HG03103 (cell line): ENCODE data around the gene LDLRAD4.
"Not testable (repeated sequence)": the region's sequence is repeated elsewhere in the genome, so short reads cannot be mapped to it uniquely, and the experiment has no call there.

ENCODE experiments used
- ATAC-seq: cut with Tn5 transposase; IDR thresholded peaks from one replicate; pipeline ENCODE4 v1.9.1; 2021; ENCODE audit warnings: low read depth; ENCODE audit not compliant: unreplicated experiment

LDLRAD4 gene

GRCh38 chr18:13473751-13474150 lies 255.2 kb downstream of the LDLRAD4 start:
- no peak for ATAC-seq

GRCh38 chr18:13474336-13474735 lies 255.8 kb downstream of the LDLRAD4 start:
- ATAC-seq: no peak

- ATAC-seq: no peak
Observed at GRCh38 chr18:13474907-13475545, 256.5 kb downstream of the LDLRAD4 start.

GRCh38 chr18:13476312-13476711 lies 257.8 kb downstream of the LDLRAD4 start:
- not testable (repeated sequence) for ATAC-seq

- no peak for ATAC-seq
Observed at GRCh38 chr18:13477147-13477683, 258.7 kb downstream of the LDLRAD4 start.

GRCh38 chr18:13480571-13481255 lies 262.2 kb downstream of the LDLRAD4 start:
- no peak for ATAC-seq

- ATAC-seq: no peak
Observed at GRCh38 chr18:13481331-13481730, 262.8 kb downstream of the LDLRAD4 start.

GRCh38 chr18:13481820-13482617 lies 263.5 kb downstream of the LDLRAD4 start:
- peak; percentile 87 for ATAC-seq

GRCh38 chr18:13482618-13482945 lies 264.0 kb downstream of the LDLRAD4 start:
- no peak for ATAC-seq

- ATAC-seq: no peak
Observed at GRCh38 chr18:13483316-13484270, 265.0 kb downstream of the LDLRAD4 start.

GRCh38 chr18:13485182-13485581 lies 266.6 kb downstream of the LDLRAD4 start:
- no peak for ATAC-seq

- no peak for ATAC-seq
Observed at GRCh38 chr18:13485604-13486003, 267.0 kb downstream of the LDLRAD4 start.

GRCh38 chr18:13486284-13486683 lies 267.7 kb downstream of the LDLRAD4 start:
- ATAC-seq: no peak

GRCh38 chr18:13486686-13487085 lies 268.1 kb downstream of the LDLRAD4 start:
- no peak for ATAC-seq

GRCh38 chr18:13487237-13487636 lies 268.7 kb downstream of the LDLRAD4 start:
- no peak for ATAC-seq

- no peak for ATAC-seq
Observed at GRCh38 chr18:13488281-13488929, 269.8 kb downstream of the LDLRAD4 start.

GRCh38 chr18:13489303-13489702 lies 270.7 kb downstream of the LDLRAD4 start:
- ATAC-seq: not testable (repeated sequence)

GRCh38 chr18:13491138-13491537 lies 272.6 kb downstream of the LDLRAD4 start:
- no peak for ATAC-seq

GRCh38 chr18:13492314-13492713 lies 273.8 kb downstream of the LDLRAD4 start:
- ATAC-seq: no peak

GRCh38 chr18:13493079-13493478 lies 274.5 kb downstream of the LDLRAD4 start:
- no peak for ATAC-seq
